22Rv1 (cell line): ENCODE results near the gene ALAS1.
A peak's percentile ranks its signal among the peaks of the same experiment; 100 is the strongest.

ENCODE experiments used
- H3K27ac ChIP-seq: fragments of 450-650 bp; 2 replicates; pipeline ENCODE4 v1.5.1; 2017
- CTCF ChIP-seq: fragments of 450-650 bp; IDR thresholded peaks from 2 replicates; pipeline ENCODE4 v1.5.1; 2017; ENCODE audit warnings: mild to moderate bottlenecking
- ZFX ChIP-seq: fragments of 450-650 bp; IDR thresholded peaks from 2 replicates; pipeline ENCODE4 v1.6.1; 2017; ENCODE audit warnings: antibody characterized with exemption, borderline replicate concordance

Gene ALAS1

GRCh38 chr3:52223449-52224408 lies 25.8 kb downstream of the ALAS1 start:
- H3K27ac ChIP-seq: no peak overlapping the region
- no peak for TF ChIP-seq CTCF
- no peak for TF ChIP-seq ZFX

- TF ChIP-seq ZFX (no peak), CTCF (no peak)
- no peak within 1 kb of the TSS for H3K27ac ChIP-seq
Measured at GRCh38 chr3:52225452-52226228, 27.7 kb downstream of the ALAS1 start, which contains the start of gene TLR9. TLR9 (minus strand) TSS chr3:52225645; CDS start chr3:52225529, 116 bp downstream.

GRCh38 chr3:52226229-52226817 lies 28.4 kb downstream of the ALAS1 start:
- TF ChIP-seq ZFX: no peak
- TF ChIP-seq CTCF: no peak
- H3K27ac ChIP-seq: no peak overlapping the region

GRCh38 chr3:52227117-52227516 lies 29.2 kb downstream of the ALAS1 start:
- H3K27ac ChIP-seq: no peak overlapping the region
- no peak for TF ChIP-seq ZFX
- TF ChIP-seq CTCF: peak; percentile 8; the same call in 1 of the 2 replicates

- no peak overlapping the region for H3K27ac ChIP-seq
- no peak for TF ChIP-seq ZFX
- no peak for TF ChIP-seq CTCF
Measured at GRCh38 chr3:52227766-52228165, 29.8 kb downstream of the ALAS1 start.

GRCh38 chr3:52228266-52228665 lies 30.3 kb downstream of the ALAS1 start:
- no peak overlapping the region for H3K27ac ChIP-seq
- no peak for TF ChIP-seq CTCF
- TF ChIP-seq ZFX: no peak
